GM10248 (cell line): Measurements from ENCODE around the gene NPM3.

Experiments used
- CTCF ChIA-PET: fragments of 300-600 bp; sonication (Branson Sonifier 250); formaldehyde crosslinking; extraction: SDS; loops from one replicate; lab custom pipeline; 2021; ENCODE audit warnings: antibody characterized with exemption; lab: Yijun Ruan, JAX
- POLR2A ChIA-PET: fragments of 350-650 bp; sonication (Branson Sonifier 250); formaldehyde crosslinking; extraction: SDS; loops from one replicate; lab custom pipeline; 2020; ENCODE audit warnings: antibody characterized with exemption; lab: Yijun Ruan, JAX
- DNase-seq: peaks from one replicate; pipeline ENCODE4 v3.0.0; 2012; ENCODE audit errors: extremely low spot score
- TF ChIP-seq, protein P1 (sequence below): IDR thresholded peaks from 2 replicates; pipeline ENCODE4 v1.5.1; 2012; ENCODE audit warnings: mild to moderate bottlenecking, low read depth; ENCODE audit errors: extremely low read depth, missing control alignments, control extremely low read depth

The NPM3 gene, protein sequence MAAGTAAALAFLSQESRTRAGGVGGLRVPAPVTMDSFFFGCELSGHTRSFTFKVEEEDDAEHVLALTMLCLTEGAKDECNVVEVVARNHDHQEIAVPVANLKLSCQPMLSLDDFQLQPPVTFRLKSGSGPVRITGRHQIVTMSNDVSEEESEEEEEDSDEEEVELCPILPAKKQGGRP

DNA sequence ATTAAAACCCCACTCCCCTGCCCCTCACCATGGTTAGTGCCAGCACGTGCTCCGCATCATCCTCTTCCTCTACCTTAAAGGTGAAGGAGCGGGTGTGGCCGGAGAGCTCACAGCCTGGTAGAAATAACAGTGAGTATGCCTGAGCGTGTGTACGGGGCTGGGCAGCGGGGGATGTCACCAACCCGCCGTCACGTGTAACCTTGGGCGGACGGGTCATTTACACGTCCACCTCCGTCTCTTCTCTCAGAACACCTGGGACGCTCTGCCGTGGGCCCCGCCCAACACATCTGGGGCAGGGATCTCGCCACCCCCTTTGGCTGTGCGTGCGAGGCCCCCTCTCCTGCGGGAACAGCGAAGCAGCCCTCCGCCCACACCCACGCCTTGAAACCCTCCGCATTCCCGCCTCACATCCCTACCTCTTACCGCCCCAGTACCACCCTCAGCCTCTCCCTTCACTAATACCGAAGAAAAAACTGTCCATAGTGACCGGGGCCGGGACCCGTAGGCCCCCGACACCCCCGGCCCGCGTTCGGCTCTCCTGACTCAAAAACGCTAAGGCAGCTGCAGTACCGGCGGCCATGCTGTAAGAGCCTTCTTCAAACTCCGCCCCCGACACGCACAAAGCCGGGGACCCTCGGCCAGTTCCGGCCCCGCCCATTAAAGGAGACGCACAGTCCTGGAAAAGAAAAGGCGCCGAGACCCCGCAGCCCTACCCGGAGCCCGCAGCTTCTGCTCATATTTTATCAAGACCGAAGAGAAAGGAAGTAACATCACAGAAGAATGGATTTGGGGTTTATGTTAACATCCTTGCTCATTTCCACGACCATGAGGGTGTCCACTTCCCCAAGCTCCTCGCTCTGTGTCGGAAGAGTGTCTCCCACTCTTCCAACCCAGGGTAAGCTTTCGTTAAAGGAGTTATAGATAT lies at the start of gene NPM3:
Gene NPM3 (minus strand): TSS at position 636 of the 925 bp plus-strand sequence. CDS start 56 bp downstream, at position 580.
- DNase-seq, result peak; percentile 91
- TF ChIP-seq, protein P1, sequence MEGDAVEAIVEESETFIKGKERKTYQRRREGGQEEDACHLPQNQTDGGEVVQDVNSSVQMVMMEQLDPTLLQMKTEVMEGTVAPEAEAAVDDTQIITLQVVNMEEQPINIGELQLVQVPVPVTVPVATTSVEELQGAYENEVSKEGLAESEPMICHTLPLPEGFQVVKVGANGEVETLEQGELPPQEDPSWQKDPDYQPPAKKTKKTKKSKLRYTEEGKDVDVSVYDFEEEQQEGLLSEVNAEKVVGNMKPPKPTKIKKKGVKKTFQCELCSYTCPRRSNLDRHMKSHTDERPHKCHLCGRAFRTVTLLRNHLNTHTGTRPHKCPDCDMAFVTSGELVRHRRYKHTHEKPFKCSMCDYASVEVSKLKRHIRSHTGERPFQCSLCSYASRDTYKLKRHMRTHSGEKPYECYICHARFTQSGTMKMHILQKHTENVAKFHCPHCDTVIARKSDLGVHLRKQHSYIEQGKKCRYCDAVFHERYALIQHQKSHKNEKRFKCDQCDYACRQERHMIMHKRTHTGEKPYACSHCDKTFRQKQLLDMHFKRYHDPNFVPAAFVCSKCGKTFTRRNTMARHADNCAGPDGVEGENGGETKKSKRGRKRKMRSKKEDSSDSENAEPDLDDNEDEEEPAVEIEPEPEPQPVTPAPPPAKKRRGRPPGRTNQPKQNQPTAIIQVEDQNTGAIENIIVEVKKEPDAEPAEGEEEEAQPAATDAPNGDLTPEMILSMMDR, result no peak
- ChIA-PET POLR2A (no interaction called here), CTCF (interaction anchor here (0.7 to 10.7 kb wide), 15 partner anchors 11 to 569 kb away, joined by 3 to 331 read pairs (median 7); no protein-coding TSS in a partner anchor)

DNA sequence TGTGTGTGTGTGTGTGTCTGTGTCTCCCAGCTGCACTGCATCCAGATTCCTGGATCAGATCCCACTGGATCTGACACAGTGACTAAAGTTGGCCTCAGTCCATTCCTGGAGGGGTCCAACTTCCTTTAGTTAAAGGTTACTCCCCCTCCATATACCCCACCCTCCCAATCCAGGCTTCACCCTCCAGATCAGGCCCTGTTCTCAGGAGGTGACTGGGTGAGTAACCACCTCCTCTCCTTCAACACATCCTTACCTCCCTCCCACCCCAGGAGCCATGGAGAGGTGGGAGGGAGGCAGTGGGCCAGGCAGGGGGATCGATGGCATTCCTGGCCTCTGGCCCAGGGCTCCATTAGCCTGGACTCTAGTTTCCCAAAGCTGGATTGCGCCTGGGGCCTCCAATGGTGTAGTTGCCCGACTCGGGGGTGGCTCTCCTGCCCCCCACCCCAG lies 49.1 kb upstream of the NPM3 start:
- CTCF ChIA-PET, result interaction anchor here (1.1 to 22.9 kb wide), 4 partner anchors 8 to 240 kb away, joined by 4 to 831 read pairs (median 258); partner anchors contain the start of genes HPS6 and KCNIP2
- POLR2A ChIA-PET, result no interaction called here
- TF ChIP-seq, protein P1, result no peak
- no peak for DNase-seq

DNA sequence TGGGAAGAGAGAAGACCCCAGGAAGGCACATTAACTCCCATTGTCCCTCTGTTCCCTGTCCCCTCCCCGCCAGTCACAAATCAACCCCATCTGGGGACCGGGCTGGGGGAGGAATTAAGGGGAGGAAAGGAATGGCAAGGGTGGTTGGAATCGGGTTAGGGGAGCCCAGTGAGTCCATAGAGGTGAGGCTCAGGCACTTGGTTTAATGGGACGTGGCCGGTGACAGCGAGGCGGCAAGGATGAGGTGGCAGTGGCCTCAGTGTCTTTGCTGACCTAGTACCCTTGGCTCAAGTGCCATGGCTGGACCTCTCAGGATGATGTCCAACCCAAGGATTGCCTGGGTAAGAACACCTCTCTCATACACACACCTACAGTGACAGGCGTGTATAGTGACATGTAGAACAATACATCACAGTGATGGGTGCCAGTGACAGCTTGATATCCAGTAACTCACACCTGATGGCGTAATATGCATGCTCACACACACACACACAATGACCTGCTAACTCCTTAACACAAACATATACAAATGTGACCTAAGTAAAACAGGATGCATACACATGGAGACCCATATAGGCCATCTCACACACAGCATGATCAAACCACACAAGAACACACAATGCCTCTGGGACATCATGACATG lies 48.0 kb upstream of the NPM3 start:
- no peak for DNase-seq
- TF ChIP-seq, protein P1, result no peak
- ChIA-PET POLR2A (no interaction called here), CTCF (interaction anchor here (4.3 to 22.9 kb wide), 3 partner anchors 9 to 241 kb away, joined by 33 to 831 read pairs (median 484); partner anchors contain the start of gene HPS6)

DNA sequence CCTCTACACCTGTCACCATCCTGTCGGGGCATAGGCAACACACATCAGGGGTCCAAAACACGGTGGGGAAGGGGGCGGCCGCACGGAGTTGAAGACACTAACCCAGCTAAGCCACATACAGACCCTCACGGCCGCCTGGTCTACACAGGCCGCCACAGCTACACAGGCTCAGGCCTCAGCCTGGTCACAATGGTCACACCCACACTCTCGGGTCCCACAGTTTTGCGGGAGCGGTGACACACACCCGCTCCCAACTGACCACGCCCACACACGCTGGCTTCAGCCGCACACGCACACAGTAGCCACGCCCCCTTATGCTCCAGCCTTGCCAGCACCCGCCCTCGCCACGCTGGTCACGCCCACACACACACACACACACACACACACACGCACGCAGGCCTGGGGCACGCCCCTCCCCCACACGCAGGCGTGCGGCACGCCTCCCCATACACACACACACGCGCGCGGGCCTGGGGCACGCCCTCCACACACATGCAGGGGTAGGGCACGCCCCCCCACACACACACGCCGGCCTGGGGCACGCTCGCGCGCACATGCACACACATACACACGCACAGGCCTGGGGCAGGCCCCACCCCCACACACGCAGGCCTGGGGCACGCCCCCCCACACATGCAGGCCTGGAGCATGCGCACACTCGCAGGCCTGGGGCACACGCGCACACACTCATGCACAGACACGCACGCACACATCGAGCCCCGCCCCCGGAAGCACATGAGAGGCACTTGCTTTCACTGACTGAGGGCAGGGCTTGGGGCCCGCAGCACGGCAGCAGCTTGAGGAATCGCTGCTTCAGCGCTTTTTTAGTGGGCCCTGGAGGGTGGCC lies 47.3 kb upstream of the NPM3 start:
- TF ChIP-seq, protein P1, result no peak
- peak; percentile 88 for DNase-seq
- ChIA-PET POLR2A (interaction anchor here (1.3 kb wide), 1 partner anchor 12 kb away, joined by 5 read pairs; the partner anchor contains the start of gene OGA), CTCF (interaction anchor here (0.9 to 22.9 kb wide), 3 partner anchors 10 to 242 kb away, joined by 3 to 484 read pairs (median 33); partner anchors contain the start of genes HPS6 and OGA)

DNA sequence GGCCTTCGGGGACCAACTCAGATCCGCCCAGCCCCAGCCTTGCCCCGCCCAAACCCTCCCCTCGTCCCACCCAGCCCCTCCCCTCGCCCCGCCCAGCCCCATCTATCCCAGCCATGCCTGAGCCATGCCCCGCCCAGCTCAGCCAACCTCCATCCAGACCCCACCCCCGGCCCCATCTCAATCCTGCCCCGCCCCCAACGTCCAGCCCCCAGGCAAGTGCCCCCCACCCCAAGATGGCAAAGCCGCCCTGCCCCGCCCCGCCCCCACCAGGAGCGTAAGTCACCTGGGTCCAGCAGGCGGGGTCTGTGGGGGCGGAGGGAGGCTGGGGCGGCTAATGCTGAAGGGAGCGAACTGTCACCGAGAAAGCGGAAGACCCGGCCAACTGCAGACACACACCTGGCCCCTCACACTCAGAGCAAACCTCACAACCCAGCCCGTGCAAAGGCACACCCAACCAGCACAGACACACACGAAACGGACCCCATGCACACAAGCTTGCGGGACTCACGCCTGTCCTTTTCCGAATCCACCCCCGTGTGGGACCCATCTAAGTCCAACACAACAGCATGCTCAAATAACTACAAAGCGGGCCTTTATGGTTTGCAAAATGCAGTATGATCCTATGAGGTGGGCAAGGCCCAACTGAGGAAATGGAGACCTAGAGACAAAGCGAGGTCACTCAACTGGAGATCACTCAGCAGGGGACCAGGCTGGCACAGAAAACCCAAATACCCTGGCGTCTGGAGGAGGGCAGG lies 46.5 kb upstream of the NPM3 start:
- DNase-seq, result peak; percentile 95
- TF ChIP-seq, protein P1, result no peak
- CTCF ChIA-PET, result interaction anchor here (0.8 to 22.9 kb wide), 4 partner anchors 11 to 242 kb away, joined by 3 to 484 read pairs (median 18); partner anchors contain the start of genes HPS6 and OGA
- POLR2A ChIA-PET, result interaction anchor here (1.3 kb wide), 1 partner anchor 11 kb away, joined by 5 read pairs; the partner anchor contains the start of gene OGA
